Natural killer cell treated with Interleukin-12 subunit alpha and Interleukin-12 subunit beta and Interleukin-15 and Interleukin-18, amount 100 ng/mL, for 72 hours (primary cell): ENCODE measurements around the gene INSYN2B. TPM values are rescaled to one million over a fixed set of nuclear protein-coding genes. Genes with fewer than 3 reads are reported as not detected.
"Not testable (repeated sequence)": the region's sequence is repeated elsewhere in the genome, so short reads cannot be mapped to it uniquely, and the experiment has no call there.

Experiments
- ATAC-seq, 2 donors: fragments of 150-1000 bp; cut with Tn5 transposase in 1 of 2; sonication (Bioruptor Pico), chemical (Tn5 transposase) in 1 of 2; 2 replicates each; pipeline ENCODE4 v1.10.0; 2021
- DNase-seq: peaks from one replicate; pipeline ENCODE4 v3.0.0; 2022; ENCODE audit warnings: low spot score
- H3K27ac Mint-ChIP-seq, 2 donors: 1 replicate in 1 of 2; 2 replicates in 1 of 2; pipeline ENCODE4 v1.8.0; 2022; ENCODE audit warnings: mixed read lengths in 2 of 2, mild to moderate bottlenecking in 1 of 2, moderate library complexity in 1 of 2
- H3K27me3 Mint-ChIP-seq, 2 donors: 1 replicate in 1 of 2; 2 replicates in 1 of 2; pipeline ENCODE4 v1.8.0; 2022; ENCODE audit warnings: mixed read lengths in 2 of 2
- H3K36me3 Mint-ChIP-seq: one replicate; pipeline ENCODE4 v1.8.0; 2022; ENCODE audit warnings: mixed read lengths
- H3K4me1 Mint-ChIP-seq, 2 donors: 1 replicate in 1 of 2; 2 replicates in 1 of 2; pipeline ENCODE4 v1.8.0; 2022; ENCODE audit warnings: low read depth in 2 of 2, mixed read lengths in 2 of 2, mild to moderate bottlenecking in 1 of 2
- H3K4me3 Mint-ChIP-seq: one replicate; pipeline ENCODE4 v1.8.0; 2022; ENCODE audit warnings: mixed read lengths
- H3K9me3 Mint-ChIP-seq: 2 replicates; pipeline ENCODE4 v1.8.0; 2022; ENCODE audit warnings: mixed read lengths
- total RNA-seq, 2 donors: library from RNA; stranded (reverse); gene quantifications; one replicate each; pipeline ENCODE4 v1.2.3, GENCODE V29; 2022

The INSYN2B gene
- total RNA-seq, 2 donors from 2014 or later = not detected

DNA sequence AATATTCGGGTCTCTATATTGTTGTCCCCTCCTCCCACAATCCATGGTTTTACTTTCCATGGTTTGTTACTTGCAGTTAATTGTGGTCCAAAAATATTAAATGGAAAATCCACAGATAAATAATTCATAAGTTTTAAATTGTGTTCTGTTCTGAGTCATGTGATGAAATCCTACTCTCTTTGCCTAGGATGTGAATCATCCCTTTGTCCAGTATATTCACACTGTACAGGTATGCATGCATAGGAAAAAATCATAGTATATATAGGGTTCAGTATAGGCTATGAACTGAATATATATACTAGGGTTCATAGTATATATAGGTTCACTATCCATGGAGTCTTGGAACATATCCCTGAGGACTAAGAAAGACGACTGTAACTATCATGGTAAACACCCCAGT, 19.6 kb downstream of the INSYN2B start:
- Mint-ChIP-seq H3K27ac (no peak overlapping the region), H3K9me3 (no peaks in the 10 kb centered on the region)
- DNase-seq = no peak

DNA sequence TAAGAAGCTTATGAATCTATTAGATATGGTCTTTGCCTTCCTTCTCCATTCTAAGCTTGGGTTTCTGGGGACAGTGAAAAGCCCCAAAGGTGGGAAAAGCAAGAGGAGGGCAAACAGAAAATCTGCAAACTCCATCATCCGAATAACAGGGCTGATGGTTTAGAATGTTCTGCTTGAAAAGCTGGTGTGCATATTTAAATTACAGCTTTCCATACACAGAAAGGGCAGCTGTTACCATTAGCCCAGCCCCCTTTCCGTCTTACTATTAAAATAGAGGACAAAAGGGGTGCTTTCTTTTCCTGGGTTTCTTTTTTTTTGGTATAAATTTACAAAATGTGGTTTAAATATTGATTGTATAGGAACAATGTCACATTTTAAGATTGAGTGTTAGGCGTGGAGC, 22.0 kb downstream of the INSYN2B start:
- Mint-ChIP-seq H3K27ac (no peak overlapping the region), H3K27me3 (no peaks in the 10 kb centered on the region), H3K4me3 (no peak overlapping the region), H3K36me3 (no peaks in the 10 kb centered on the region), H3K9me3 (no peaks in the 10 kb centered on the region), H3K4me1 (peaks cover 10 to 20% of the 10 kb centered on the region in 2 donors)
- no peak for DNase-seq
- ATAC-seq = no peak

More for the DNA sequence above, 19.6 kb downstream of the INSYN2B start:
- H3K36me3 Mint-ChIP-seq = no peaks in the 10 kb centered on the region
- no peak overlapping the region for H3K4me3 Mint-ChIP-seq
- no peaks in the 10 kb centered on the region for H3K27me3 Mint-ChIP-seq
- ATAC-seq = no peak
- H3K4me1 Mint-ChIP-seq = peaks cover 10 to 20% of the 10 kb centered on the region in 2 donors

DNA sequence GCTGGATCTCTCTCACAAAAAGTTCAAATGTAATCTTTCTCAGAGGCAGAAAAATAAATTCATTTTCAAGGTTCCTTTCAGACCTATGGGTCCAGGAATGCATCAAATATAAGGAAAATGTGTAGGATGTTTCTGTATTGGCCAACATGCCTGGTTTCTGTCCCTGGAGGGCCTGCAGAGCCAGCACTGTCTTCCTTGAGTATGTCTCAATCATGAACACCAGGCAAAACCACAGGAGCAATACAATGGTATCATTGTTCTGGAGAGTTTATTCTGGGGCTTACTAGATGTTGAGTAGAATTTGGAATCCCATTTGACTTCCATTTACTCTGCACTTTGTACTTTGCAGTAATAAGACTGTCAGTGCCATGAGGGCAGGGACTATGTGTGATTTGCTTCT, 23.5 kb downstream of the INSYN2B start:
- Mint-ChIP-seq H3K9me3 (no peaks in the 10 kb centered on the region), H3K4me3 (no peak overlapping the region), H3K27ac (no peak overlapping the region), H3K27me3 (no peaks in the 10 kb centered on the region), H3K36me3 (no peaks in the 10 kb centered on the region), H3K4me1 (peaks cover 5 to 17% of the 10 kb centered on the region in 2 donors)
- ATAC-seq (no peak), DNase-seq (no peak)

DNA sequence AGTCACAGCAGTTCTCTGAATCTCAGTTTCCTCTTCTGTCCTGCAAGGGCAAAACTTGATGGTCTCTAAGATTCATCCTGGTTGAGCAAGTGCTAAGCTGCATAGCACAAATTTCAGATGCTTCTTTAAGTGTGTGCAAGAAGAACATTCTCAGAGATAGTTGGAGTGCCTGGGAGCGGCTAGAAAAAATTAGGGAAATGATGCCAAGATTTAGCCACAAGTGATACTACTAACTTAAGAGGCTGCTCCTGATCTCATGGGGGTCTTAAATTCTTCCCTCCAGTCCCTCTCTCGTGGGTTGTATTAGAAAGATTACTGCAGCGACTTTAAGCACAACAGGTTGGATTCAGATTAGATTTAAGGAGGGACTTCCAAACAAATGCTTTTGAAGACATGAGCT, 24.2 kb downstream of the INSYN2B start:
- H3K4me1 Mint-ChIP-seq = peaks cover 5 to 20% of the 10 kb centered on the region in 2 donors
- ATAC-seq = no peak

DNA sequence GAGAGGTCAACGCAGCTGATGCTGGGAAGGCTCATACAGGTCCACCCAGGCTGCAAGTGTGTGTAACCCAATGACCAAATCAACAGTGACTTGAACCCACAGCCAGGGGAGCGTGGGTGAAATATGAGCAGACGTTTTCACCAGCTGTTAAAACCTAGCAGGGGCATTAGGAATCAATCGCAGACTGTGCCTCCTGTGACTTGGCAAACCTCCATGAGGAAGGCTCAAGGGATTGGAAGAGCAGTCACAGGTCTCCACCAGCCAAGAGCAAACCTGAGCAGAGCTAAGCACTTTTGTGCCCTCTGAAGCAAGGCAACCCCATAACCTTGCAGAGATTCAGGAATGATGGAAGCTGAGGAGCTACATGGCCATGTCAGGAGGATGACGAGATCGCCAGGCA, 25.5 kb downstream of the INSYN2B start:
- H3K27me3 Mint-ChIP-seq = no peaks in the 10 kb centered on the region
- no peak for ATAC-seq
- no peaks in the 10 kb centered on the region for H3K9me3 Mint-ChIP-seq
- no peak overlapping the region for H3K4me3 Mint-ChIP-seq
- H3K4me1 Mint-ChIP-seq = peaks cover 5 to 23% of the 10 kb centered on the region in 2 donors
- no peak for DNase-seq
- no peaks in the 10 kb centered on the region for H3K36me3 Mint-ChIP-seq
- no peak overlapping the region for H3K27ac Mint-ChIP-seq

More for the DNA sequence above, 24.2 kb downstream of the INSYN2B start:
- no peak for DNase-seq
- Mint-ChIP-seq H3K4me3 (no peak overlapping the region), H3K27me3 (no peaks in the 10 kb centered on the region), H3K27ac (no peak overlapping the region), H3K9me3 (no peaks in the 10 kb centered on the region), H3K36me3 (no peaks in the 10 kb centered on the region)

DNA sequence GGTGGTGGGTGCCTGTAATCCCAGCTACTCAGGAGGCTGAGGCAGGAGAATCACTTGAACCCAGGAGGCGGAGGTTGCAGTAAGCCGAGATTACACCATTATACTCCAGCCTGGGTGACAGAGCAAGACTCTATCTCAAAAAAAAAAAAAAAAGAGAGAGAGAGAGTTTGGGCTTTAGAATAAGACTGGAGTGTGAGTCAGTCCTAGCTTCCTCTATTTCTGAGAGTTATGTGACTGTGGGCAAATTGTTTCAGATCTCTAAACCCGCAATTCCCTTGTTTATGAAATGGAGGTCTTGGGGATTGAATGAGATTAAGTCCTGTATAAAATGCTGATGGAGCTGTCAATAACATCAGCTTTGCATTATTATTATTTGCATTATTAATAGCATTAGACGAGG, 27.1 kb downstream of the INSYN2B start:
- H3K36me3 Mint-ChIP-seq, H3K4me3 Mint-ChIP-seq, H3K9me3 Mint-ChIP-seq, DNase-seq, H3K27ac Mint-ChIP-seq, H3K27me3 Mint-ChIP-seq, ATAC-seq: not testable (repeated sequence)
- peaks cover 5 to 30% of the 10 kb centered on the region in 2 donors for H3K4me1 Mint-ChIP-seq

DNA sequence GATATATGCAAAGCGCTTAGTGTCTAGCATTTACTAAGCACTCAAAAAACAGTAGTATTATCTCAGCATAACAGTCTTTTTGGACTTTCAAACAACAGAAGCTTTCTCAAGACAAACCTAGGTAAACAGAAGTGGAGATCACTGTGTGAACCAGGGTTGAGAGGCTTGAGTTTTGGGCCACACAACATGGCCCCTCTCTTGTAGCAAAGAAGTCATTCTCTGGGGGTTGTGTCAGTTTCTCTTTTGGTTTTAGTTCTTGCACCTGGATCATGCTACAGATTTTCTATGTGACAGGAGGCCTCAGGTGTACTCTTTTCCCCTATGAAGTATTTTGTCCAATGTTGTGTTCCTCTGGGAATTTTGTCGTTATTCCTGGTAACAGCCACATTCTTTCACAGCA, 30.0 kb downstream of the INSYN2B start:
- Mint-ChIP-seq H3K4me1 (peaks cover 17 to 40% of the 10 kb centered on the region in 2 donors), H3K27ac (no peak overlapping the region), H3K36me3 (peaks cover 6% of the 10 kb centered on the region), H3K27me3 (no peaks in the 10 kb centered on the region), H3K9me3 (no peaks in the 10 kb centered on the region), H3K4me3 (no peak overlapping the region)
- DNase-seq (no peak), ATAC-seq (no peak)

DNA sequence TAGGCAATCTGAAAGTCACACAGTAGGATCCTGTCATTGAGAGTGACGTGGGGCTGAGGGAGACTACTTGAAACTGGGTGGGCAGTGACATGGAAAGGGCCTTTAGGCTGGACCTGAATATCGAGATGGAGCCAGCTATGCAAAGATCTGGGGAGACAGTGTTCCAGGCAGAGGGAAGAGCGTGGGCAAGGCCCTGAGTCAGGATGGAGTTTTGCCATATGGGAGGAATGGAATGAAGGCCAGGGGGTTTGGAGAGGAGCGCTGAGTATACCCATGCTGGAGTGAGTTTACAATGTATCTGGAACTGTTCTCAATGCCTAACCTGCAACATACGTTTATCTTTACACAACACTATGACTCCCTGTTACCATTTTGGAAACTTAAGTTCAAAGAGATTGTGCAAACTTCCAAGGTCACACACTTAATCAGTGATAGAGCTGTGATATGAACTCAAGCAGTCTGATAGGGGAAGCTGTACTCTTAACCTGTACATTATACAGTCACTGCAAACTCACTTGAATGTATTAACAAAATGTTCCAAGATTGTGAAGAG, 33.5 kb downstream of the INSYN2B start:
- Mint-ChIP-seq H3K9me3 (no peaks in the 10 kb centered on the region), H3K36me3 (peaks cover 6% of the 10 kb centered on the region), H3K4me1 (peaks cover 18 to 45% of the 10 kb centered on the region in 2 donors), H3K27ac (peak overlapping the region in 1 of 2 donors; percentile 32), H3K27me3 (no peaks in the 10 kb centered on the region), H3K4me3 (no peak overlapping the region)
- DNase-seq (no peak), ATAC-seq (no peak)

DNA sequence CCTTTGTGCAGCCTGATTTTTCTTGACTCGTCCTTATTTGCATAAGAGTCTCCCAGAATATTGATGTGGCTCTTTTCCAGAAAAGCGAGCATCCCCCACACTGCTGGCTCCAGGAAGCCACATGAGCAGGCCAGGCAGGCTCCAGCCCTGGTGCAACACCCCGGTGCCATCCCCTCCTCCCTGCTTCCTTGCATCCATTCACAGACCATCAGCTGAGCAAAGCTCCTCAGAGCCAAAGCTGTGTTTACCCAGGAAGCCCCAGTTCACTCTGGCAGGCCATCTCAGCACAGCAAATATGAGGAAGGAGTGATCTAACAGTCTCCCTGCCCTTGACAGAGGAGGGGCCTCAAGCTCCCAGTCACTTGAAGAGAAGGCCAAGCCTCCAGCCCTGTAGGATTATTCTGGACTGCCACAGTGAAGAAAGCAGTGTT, 34.4 kb downstream of the INSYN2B start:
- Mint-ChIP-seq H3K36me3 (peaks cover 6% of the 10 kb centered on the region), H3K4me3 (no peak overlapping the region)

DNA sequence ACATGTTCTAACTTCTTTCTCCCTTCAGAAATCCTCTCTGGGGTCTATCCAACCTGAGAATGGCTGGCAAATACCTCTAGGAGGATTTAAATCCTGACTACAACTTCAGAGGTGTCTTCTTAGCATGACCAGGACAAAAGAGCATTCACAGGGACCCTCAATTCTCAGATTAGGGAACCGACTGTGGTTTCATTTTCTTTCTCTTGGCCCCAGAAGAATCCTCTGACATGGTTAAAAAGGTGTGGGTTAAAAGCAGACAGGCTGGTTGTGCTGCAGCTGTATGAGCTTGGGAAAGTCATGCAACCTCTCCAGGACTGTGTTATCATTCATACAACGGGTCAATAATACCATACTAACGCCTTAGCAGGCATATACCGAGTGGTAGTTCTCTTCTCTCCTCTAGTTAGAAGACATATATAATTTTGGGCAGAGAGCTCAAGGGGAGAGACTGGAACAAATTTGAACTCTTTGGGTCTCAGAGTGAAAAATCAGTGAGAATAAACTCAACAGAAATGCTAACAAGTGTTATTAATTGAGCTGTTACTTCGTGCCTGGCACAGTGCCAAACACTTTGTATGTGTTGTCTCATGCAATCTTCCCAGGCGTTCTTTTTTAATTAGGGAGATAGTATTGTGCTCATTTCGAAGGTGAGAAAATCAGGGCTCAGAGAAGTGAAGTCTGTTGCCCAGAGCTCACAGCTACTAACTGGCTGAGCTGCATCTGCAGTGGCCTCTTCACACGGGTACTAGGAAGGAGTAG, 35.2 kb downstream of the INSYN2B start:
- peak overlapping the region in 1 of 2 donors; percentile 40 for H3K27ac Mint-ChIP-seq
- no peak overlapping the region for H3K4me3 Mint-ChIP-seq
- H3K36me3 Mint-ChIP-seq = peaks cover 6% of the 10 kb centered on the region
- H3K9me3 Mint-ChIP-seq = no peaks in the 10 kb centered on the region
- H3K27me3 Mint-ChIP-seq = no peaks in the 10 kb centered on the region
- peaks cover 18 to 45% of the 10 kb centered on the region in 2 donors for H3K4me1 Mint-ChIP-seq
- DNase-seq (no peak), ATAC-seq (no peak)

More for the DNA sequence above, 34.4 kb downstream of the INSYN2B start:
- ATAC-seq (no peak), DNase-seq (no peak)
- peak overlapping the region in 1 of 2 donors; percentile 32 for H3K27ac Mint-ChIP-seq
- no peaks in the 10 kb centered on the region for H3K9me3 Mint-ChIP-seq
- no peaks in the 10 kb centered on the region for H3K27me3 Mint-ChIP-seq
- peaks cover 18 to 45% of the 10 kb centered on the region in 2 donors for H3K4me1 Mint-ChIP-seq

DNA sequence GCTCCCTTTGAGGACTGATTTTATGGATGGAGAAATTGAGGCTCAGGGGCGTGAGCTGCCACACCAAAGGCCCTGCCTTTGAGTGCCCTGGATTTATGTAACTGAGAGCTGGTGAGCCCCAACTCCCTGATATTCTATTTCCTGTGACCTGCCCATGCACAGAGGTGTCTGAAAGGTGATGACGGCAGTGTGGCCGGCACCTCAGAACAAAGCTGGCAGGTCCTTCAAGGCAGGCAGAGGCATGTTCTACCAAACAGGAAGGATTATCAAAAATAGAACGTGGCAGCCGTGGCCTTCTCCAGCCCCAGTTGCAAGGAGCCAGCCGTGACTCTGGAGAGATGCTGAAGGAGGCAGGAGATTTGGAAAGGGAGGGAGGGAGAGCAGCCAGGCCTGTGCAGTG, 36.2 kb downstream of the INSYN2B start:
- H3K36me3 Mint-ChIP-seq = peaks cover 3% of the 10 kb centered on the region
- H3K4me3 Mint-ChIP-seq = no peak overlapping the region
- no peaks in the 10 kb centered on the region for H3K27me3 Mint-ChIP-seq

DNA sequence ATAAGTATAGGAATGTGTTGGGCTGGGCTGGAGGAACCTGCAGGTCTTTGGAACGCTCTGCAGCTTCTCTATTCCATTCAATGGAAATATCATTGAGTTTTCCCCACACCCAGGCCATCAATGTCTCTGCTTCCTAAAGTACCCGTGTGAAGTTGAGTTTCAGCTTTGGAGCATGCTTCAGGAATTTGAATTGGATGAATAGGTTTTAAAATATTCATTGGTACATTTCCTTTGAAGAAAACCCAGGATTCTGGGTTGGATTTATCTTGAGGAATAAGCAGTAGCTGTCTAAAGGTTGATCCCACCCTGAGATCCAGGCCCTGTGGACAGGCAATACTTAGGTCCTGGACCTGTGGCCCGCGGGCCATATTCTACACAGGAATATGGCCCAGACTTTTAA, 37.3 kb downstream of the INSYN2B start:
- ATAC-seq (no peak), DNase-seq (no peak)
- Mint-ChIP-seq H3K27ac (no peak overlapping the region), H3K27me3 (no peaks in the 10 kb centered on the region), H3K36me3 (no peaks in the 10 kb centered on the region), H3K4me3 (no peak overlapping the region), H3K4me1 (peaks cover 18 to 39% of the 10 kb centered on the region in 2 donors), H3K9me3 (no peaks in the 10 kb centered on the region)

More for the DNA sequence above, 36.2 kb downstream of the INSYN2B start:
- H3K27ac Mint-ChIP-seq = no peak overlapping the region
- peak in 1 of 2 donors; percentile 11 for ATAC-seq
- H3K9me3 Mint-ChIP-seq = no peaks in the 10 kb centered on the region
- DNase-seq = no peak
- peaks cover 18 to 46% of the 10 kb centered on the region in 2 donors for H3K4me1 Mint-ChIP-seq

DNA sequence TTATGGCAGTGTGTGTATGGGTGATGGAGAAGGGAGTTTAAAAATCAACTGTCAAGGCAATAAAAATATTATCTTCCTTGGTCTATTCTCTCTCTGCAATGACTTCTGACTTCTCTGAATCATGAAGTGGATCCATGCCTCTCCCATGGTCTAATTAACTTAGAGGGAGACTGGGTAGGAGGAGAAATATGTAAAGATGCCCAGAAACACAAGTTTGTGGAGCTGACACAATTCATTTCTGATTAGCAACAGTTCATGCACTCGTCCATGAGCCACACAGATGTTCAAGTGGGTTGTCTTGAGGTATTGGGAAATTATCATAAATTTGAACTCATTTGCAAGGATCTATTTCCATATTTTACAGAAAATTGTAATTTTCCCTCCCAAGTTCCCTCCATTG, 38.1 kb downstream of the INSYN2B start:
- Mint-ChIP-seq H3K27me3 (no peaks in the 10 kb centered on the region), H3K36me3 (no peaks in the 10 kb centered on the region), H3K27ac (no peak overlapping the region), H3K4me3 (no peak overlapping the region), H3K9me3 (no peaks in the 10 kb centered on the region), H3K4me1 (peaks cover 18 to 36% of the 10 kb centered on the region in 2 donors)
- ATAC-seq = no peak
- no peak for DNase-seq

DNA sequence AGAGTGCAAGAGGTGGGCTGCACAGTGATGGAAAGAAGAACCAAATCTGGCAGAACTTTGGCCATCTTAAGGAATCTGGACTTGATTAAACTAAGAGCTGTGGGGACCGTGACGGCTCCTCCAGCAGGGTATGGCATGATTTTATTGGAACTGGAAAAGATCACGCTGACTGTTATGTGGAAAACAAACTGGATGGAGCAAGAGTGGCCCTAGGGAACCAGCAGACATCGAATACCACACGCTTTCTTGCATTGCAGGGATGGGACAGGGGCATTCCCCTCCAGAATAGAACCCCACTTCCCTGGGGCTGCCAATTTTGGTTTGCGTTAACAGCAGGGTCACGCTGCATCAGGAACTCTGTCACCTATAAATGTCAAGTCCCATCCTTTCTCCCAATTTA, 38.8 kb downstream of the INSYN2B start:
- peaks cover 13 to 34% of the 10 kb centered on the region in 2 donors for H3K4me1 Mint-ChIP-seq
- H3K27ac Mint-ChIP-seq = no peak overlapping the region
- ATAC-seq = no peak
- H3K36me3 Mint-ChIP-seq = no peaks in the 10 kb centered on the region
- H3K27me3 Mint-ChIP-seq = no peaks in the 10 kb centered on the region
- no peaks in the 10 kb centered on the region for H3K9me3 Mint-ChIP-seq
- no peak overlapping the region for H3K4me3 Mint-ChIP-seq
- no peak for DNase-seq
